Hepatocyte (in vitro differentiated cells): ENCODE results near the gene TLR9.

ENCODE experiments used
- CTCF ChIP-seq: fragments of 200-600 bp; sonication (generic); IDR thresholded peaks from 2 replicates; pipeline ENCODE4 v1.5.1; 2016; ENCODE audit warnings: antibody characterized with exemption, mild to moderate bottlenecking; ENCODE audit not compliant: poor library complexity
- EZH2 ChIP-seq: fragments of 200-600 bp; sonication (generic); IDR thresholded peaks from 2 replicates; pipeline ENCODE4 v1.6.1; 2016; ENCODE audit warnings: antibody characterized with exemption, mild to moderate bottlenecking, borderline replicate concordance

- TF ChIP-seq EZH2: no peak
- no peak for TF ChIP-seq CTCF
Observed at GRCh38 chr3:52240886-52241370, 15.5 kb upstream of the TLR9 start.
